ENCODE data around the gene EFNA5. TPM values are rescaled to one million over a fixed set of nuclear protein-coding genes. Genes with fewer than 3 reads are reported as not detected.

The EFNA5 gene
- total RNA-seq, 1 experiment from 2014 or later = 0.22 TPM

- TF ChIP-seq CBX3 (IDR thresholded peaks at IDR 0.05; ENCODE audit: low read depth) (no peak), EGR1 (IDR thresholded peaks at IDR 0.05; ENCODE audit: low read depth) (no peak), EZH2 (IDR thresholded peaks at IDR 0.05) (no peak), CEBPB (IDR thresholded peaks at IDR 0.05; ENCODE audit: low read depth) (no peak), MAX (IDR thresholded peaks at IDR 0.05) (no peak)
Observed at GRCh38 chr5:107538331-107538730, 132.4 kb downstream of the EFNA5 start (continued).

- no peak overlapping the region for H2AFZ ChIP-seq (ENCODE audit: low read depth, low read length, poor library complexity, severe bottlenecking)
- no peak overlapping the region for H3K4me2 ChIP-seq (ENCODE audit: low read length)
- RAD21 ChIA-PET (ENCODE audit: low non-redundant PET in 1 of 2, low total read pairs in 2 of 2, uncharacterized antibody in 2 of 2, unreplicated experiment in 2 of 2) = no interaction called here
- H3K4me3 ChIP-seq (replicated peaks in 1 of 2; ENCODE audit: low read depth in 1 of 2, low read length in 2 of 2) = no peak overlapping the region
- ATAC-seq (no peak), DNase-seq (ENCODE audit: low read depth, low spot score) (no peak)
- no peak overlapping the region for H3K9ac ChIP-seq (ENCODE audit: low read length)
- TF ChIP-seq POLR2A (IDR thresholded peaks at IDR 0.05; ENCODE audit: borderline replicate concordance, extremely low read depth, insufficient read depth, insufficient read length) (no peak), FOSL1 (IDR thresholded peaks at IDR 0.05; ENCODE audit: low read depth) (no peak), REST (IDR thresholded peaks at IDR 0.05; ENCODE audit: low read depth) (no peak), RAD21 (IDR thresholded peaks at IDR 0.05; ENCODE audit: low read depth) (no peak), ZFX (IDR thresholded peaks at IDR 0.05) (no peak), EZH2phosphoT487 (IDR thresholded peaks at IDR 0.05; ENCODE audit: borderline replicate concordance) (no peak)
- no peaks in the 10 kb centered on the region for H3K79me2 ChIP-seq (ENCODE audit: insufficient read depth, low read length)
- no peaks in the 10 kb centered on the region for H3K9me2 ChIP-seq (ENCODE audit: insufficient read depth)
- H4K20me1 ChIP-seq (ENCODE audit: insufficient read depth) = no peaks in the 10 kb centered on the region
- POLR2A ChIA-PET = no interaction called here
- no TSS peak for BruUV-seq (replicated peaks)
- intact Hi-C loops (cut with micrococcal nuclease) = no loop called here
- no peaks in the 10 kb centered on the region for H3K36me3 ChIP-seq (ENCODE audit: control insufficient read depth in 1 of 2, insufficient read depth in 2 of 2, low read length in 2 of 2)
- H3K9me3 ChIP-seq (ENCODE audit: control insufficient read depth in 1 of 2, insufficient read depth in 1 of 2, low read depth in 1 of 2, low read length in 2 of 2) = no peaks in the 10 kb centered on the region
- H3K27me3 ChIP-seq (ENCODE audit: insufficient read depth, low read length) = no peaks in the 10 kb centered on the region
- no peaks in the 10 kb centered on the region for H3K4me1 ChIP-seq (ENCODE audit: control insufficient read depth in 1 of 2, insufficient read depth in 2 of 2, low read length in 2 of 2)
- CTCF ChIA-PET = no interaction called here
- no peak overlapping the region for H3K27ac ChIP-seq (ENCODE audit: low read depth, low read length)
Observed at GRCh38 chr5:107535849-107536248, 134.9 kb downstream of the EFNA5 start.
